ENCODE measurements around the gene DENND5A. TPM values are rescaled to one million over a fixed set of nuclear protein-coding genes. Genes with fewer than 3 reads are reported as not detected.

Gene DENND5A
- total RNA-seq, 1 experiment from 2014 or later: 37.7 TPM

GRCh38 chr11:9302448-9302847 is 37.3 kb upstream of the DENND5A start:
- ATAC-seq (no peak), DNase-seq (no peak)
- no peak overlapping the region for H3K27ac ChIP-seq (ENCODE audit: low read length)
- ChIA-PET POLR2A (ENCODE audit: unreplicated experiment) (no interaction called here), CTCF (no interaction called here)
- intact Hi-C loops (cut with micrococcal nuclease): no loop called here
- no peaks in the 10 kb centered on the region for H4K20me1 ChIP-seq (ENCODE audit: low read length)
- no peaks in the 10 kb centered on the region for H3K9me3 ChIP-seq (ENCODE audit: low read length)
- H3K27me3 ChIP-seq (ENCODE audit: low read length): no peaks in the 10 kb centered on the region
- no peaks in the 10 kb centered on the region for H3F3A ChIP-seq (ENCODE audit: low read length, unreplicated experiment)
- no peaks in the 10 kb centered on the region for H3K4me1 ChIP-seq (ENCODE audit: insufficient read depth, low read length)
- no peak overlapping the region for H3K9ac ChIP-seq (ENCODE audit: low read length)
- TF ChIP-seq EZH2phosphoT487 (IDR thresholded peaks at IDR 0.05; ENCODE audit: borderline replicate concordance, low read length) (no peak), CTCF (conservative IDR thresholded peaks at IDR 0.05; ENCODE audit: low read depth, low read length) (no peak), EZH2 (IDR thresholded peaks at IDR 0.05; ENCODE audit: low read length, unreplicated experiment) (no peak)
- H3K79me2 ChIP-seq (ENCODE audit: low read length): peaks cover 63% of the 10 kb centered on the region
- H3K4me2 ChIP-seq (ENCODE audit: low read length): no peak overlapping the region
- H3K4me3 ChIP-seq (ENCODE audit: low read length): no peak overlapping the region
- no peaks in the 10 kb centered on the region; the same call in 1 of the 2 replicates for H3K36me3 ChIP-seq (ENCODE audit: low read depth, low read length)
- H3K9me2 ChIP-seq (replicated peaks; ENCODE audit: low read length): no peaks in the 10 kb centered on the region
- no TSS peak for BruUV-seq (replicated peaks)
- no peak overlapping the region for H2AFZ ChIP-seq (ENCODE audit: low read length)

- intact Hi-C loops (cut with micrococcal nuclease): no loop called here
- ATAC-seq: no peak
- CTCF ChIA-PET: no interaction called here
- POLR2A ChIA-PET (ENCODE audit: unreplicated experiment): no interaction called here
- no TSS peak for BruUV-seq (replicated peaks)
- Histone ChIP-seq H4K20me1 (ENCODE audit: low read length) (no peaks in the 10 kb centered on the region), H3K36me3 (ENCODE audit: low read depth, low read length) (no peaks in the 10 kb centered on the region; the same call in 1 of the 2 replicates), H3K4me2 (ENCODE audit: low read length) (no peak overlapping the region), H2AFZ (ENCODE audit: low read length) (no peak overlapping the region), H3K9ac (ENCODE audit: low read length) (no peak overlapping the region), H3K9me3 (ENCODE audit: low read length) (no peaks in the 10 kb centered on the region), H3K27me3 (ENCODE audit: low read length) (no peaks in the 10 kb centered on the region), H3K4me3 (ENCODE audit: low read length) (no peak overlapping the region), H3F3A (ENCODE audit: low read length, unreplicated experiment) (no peaks in the 10 kb centered on the region), H3K9me2 (replicated peaks; ENCODE audit: low read length) (no peaks in the 10 kb centered on the region), H3K4me1 (ENCODE audit: insufficient read depth, low read length) (no peaks in the 10 kb centered on the region), H3K79me2 (ENCODE audit: low read length) (peaks cover 56% of the 10 kb centered on the region), H3K27ac (ENCODE audit: low read length) (no peak overlapping the region)
- TF ChIP-seq EZH2phosphoT487 (IDR thresholded peaks at IDR 0.05; ENCODE audit: borderline replicate concordance, low read length) (no peak), CTCF (conservative IDR thresholded peaks at IDR 0.05; ENCODE audit: low read depth, low read length) (no peak), EZH2 (IDR thresholded peaks at IDR 0.05; ENCODE audit: low read length, unreplicated experiment) (no peak)
- no peak for DNase-seq
These were observed 36.6 kb upstream of the DENND5A start for GRCh38 chr11:9301720-9302119.

- no peaks in the 10 kb centered on the region for H3K9me2 ChIP-seq (replicated peaks; ENCODE audit: low read length)
- ChIA-PET POLR2A (ENCODE audit: unreplicated experiment) (no interaction called here), CTCF (no interaction called here)
- no peak overlapping the region for H3K4me2 ChIP-seq (ENCODE audit: low read length)
- 0 out of 2 replicates have a peak, but pooled peaks cover 2% of the 10 kb centered on the region for H3K36me3 ChIP-seq (ENCODE audit: low read depth, low read length)
- no peaks in the 10 kb centered on the region for H3K4me1 ChIP-seq (ENCODE audit: insufficient read depth, low read length)
- no peak overlapping the region for H3K9ac ChIP-seq (ENCODE audit: low read length)
- H3K4me3 ChIP-seq (ENCODE audit: low read length): no peak overlapping the region
- 0 out of 2 replicates have a peak, but pooled peaks cover 2% of the 10 kb centered on the region for H3K79me2 ChIP-seq (ENCODE audit: low read length)
- TF ChIP-seq CTCF (conservative IDR thresholded peaks at IDR 0.05; ENCODE audit: low read depth, low read length): no peak
- TF ChIP-seq EZH2 (IDR thresholded peaks at IDR 0.05; ENCODE audit: low read length, unreplicated experiment): no peak
- TF ChIP-seq EZH2phosphoT487 (IDR thresholded peaks at IDR 0.05; ENCODE audit: borderline replicate concordance, low read length): no peak
- BruUV-seq (replicated peaks): no TSS peak
- H3K27ac ChIP-seq (ENCODE audit: low read length): no peak overlapping the region
- no peaks in the 10 kb centered on the region for H3F3A ChIP-seq (ENCODE audit: low read length, unreplicated experiment)
- no peaks in the 10 kb centered on the region for H4K20me1 ChIP-seq (ENCODE audit: low read length)
- ATAC-seq (no peak), DNase-seq (no peak)
- intact Hi-C loops (cut with micrococcal nuclease): no loop called here
- H3K27me3 ChIP-seq (ENCODE audit: low read length): no peaks in the 10 kb centered on the region
- H2AFZ ChIP-seq (ENCODE audit: low read length): no peak overlapping the region
- no peaks in the 10 kb centered on the region for H3K9me3 ChIP-seq (ENCODE audit: low read length)
These were observed 28.5 kb upstream of the DENND5A start for GRCh38 chr11:9293646-9294045.

Measured in PC-3 (cell line).